Cardiac fibroblast (primary cell): ENCODE measurements around the gene RMND1.

Experiments
- DNase-seq, 2 donors: peaks; one replicate each; pipeline versions ENCODE4 v3.0.0 to v3.0.0-alpha.2; 2010; ENCODE audit warnings: low read depth in 2 of 2
- H3K4me3 ChIP-seq, 2 donors: replicated peaks in 1 of 2; 1 replicate in 1 of 2; 2 replicates in 1 of 2; pipeline ENCODE4 v1.5.1; 2011; ENCODE audit warnings: low read depth in 2 of 2, low read length in 2 of 2, mild to moderate bottlenecking in 2 of 2, moderate library complexity in 1 of 2
- CTCF ChIP-seq: IDR thresholded peaks from one replicate; pipeline ENCODE4 v1.5.1; 2011; ENCODE audit warnings: low read depth, mild to moderate bottlenecking, low read length, inconsistent platforms

The RMND1 gene

GRCh38 chr6:151445482-151445881 is 6.4 kb downstream of the RMND1 start:
- TF ChIP-seq CTCF, result no peak
- DNase-seq, result peak; percentile 85 to 91
- H3K4me3 ChIP-seq, result no peak overlapping the region

GRCh38 chr6:151443911-151444621 is 7.9 kb downstream of the RMND1 start:
- no peak for DNase-seq
- H3K4me3 ChIP-seq, result no peak overlapping the region
- TF ChIP-seq CTCF, result no peak

GRCh38 chr6:151443454-151443853 is 8.5 kb downstream of the RMND1 start:
- DNase-seq, result no peak
- H3K4me3 ChIP-seq, result no peak overlapping the region
- no peak for TF ChIP-seq CTCF

GRCh38 chr6:151442371-151442770 is 9.6 kb downstream of the RMND1 start:
- H3K4me3 ChIP-seq, result no peak overlapping the region
- DNase-seq, result no peak
- no peak for TF ChIP-seq CTCF

GRCh38 chr6:151441390-151442166 is 10.3 kb downstream of the RMND1 start:
- H3K4me3 ChIP-seq, result no peak overlapping the region
- no peak for TF ChIP-seq CTCF
- DNase-seq, result no peak

GRCh38 chr6:151440930-151441329 is 11.0 kb downstream of the RMND1 start:
- TF ChIP-seq CTCF, result peak; percentile 50
- DNase-seq, result peak; percentile 62 to 67

More at GRCh38 chr6:151440930-151441329, 11.0 kb downstream of the RMND1 start:
- H3K4me3 ChIP-seq, result no peak overlapping the region
